ENCODE results near the gene TREX2.

TREX2 gene

DNA sequence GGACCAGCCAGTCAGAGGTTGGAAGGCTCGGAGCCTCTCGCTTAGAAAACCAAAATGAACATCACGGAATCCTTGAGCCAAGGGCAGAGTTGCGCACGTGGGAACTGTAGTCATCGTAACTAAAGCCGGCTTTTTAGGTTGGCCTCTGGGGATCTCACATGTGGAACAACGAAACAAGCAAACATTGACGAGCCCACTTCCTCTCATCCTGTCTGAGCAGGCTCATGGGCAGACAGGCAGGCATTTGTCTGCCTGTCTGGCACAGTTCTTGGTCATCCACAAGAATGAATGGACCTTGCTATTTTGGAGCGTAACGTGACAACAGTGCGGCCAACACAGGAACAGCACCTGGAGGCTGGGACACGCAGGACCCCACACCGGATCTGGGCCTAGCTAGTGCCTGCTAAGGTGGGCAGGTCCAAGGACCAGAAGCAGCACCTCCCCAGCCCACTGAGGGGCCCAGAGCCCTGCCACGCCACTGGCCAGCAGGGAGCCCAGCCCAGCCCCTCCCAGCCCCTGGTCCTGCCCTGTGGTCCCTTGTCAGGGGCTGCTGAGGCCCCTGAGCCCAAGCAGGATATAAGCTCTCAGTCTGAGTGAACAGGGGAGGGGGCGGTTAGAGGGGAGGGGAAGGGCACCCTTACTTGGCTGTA is 9.2 kb upstream of the TREX2 start:
- DNase-seq, result no peak

DNA sequence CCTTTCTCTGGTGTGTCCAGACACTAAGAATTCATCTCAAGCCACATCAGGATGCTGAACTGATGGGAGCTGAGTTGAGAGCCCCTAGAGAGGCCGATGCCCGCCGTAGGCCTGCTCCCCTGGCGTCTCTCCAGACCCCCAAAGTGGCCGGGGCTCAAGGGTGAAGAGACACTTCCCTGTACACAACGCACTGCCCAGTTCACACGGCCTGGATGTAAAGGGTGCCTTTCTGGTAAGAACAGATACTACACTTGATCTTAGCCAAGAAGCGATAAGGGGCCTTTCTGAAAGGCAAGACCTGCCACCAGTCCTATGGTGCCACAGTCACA is 5.1 kb upstream of the TREX2 start:
- no peak for DNase-seq

DNA sequence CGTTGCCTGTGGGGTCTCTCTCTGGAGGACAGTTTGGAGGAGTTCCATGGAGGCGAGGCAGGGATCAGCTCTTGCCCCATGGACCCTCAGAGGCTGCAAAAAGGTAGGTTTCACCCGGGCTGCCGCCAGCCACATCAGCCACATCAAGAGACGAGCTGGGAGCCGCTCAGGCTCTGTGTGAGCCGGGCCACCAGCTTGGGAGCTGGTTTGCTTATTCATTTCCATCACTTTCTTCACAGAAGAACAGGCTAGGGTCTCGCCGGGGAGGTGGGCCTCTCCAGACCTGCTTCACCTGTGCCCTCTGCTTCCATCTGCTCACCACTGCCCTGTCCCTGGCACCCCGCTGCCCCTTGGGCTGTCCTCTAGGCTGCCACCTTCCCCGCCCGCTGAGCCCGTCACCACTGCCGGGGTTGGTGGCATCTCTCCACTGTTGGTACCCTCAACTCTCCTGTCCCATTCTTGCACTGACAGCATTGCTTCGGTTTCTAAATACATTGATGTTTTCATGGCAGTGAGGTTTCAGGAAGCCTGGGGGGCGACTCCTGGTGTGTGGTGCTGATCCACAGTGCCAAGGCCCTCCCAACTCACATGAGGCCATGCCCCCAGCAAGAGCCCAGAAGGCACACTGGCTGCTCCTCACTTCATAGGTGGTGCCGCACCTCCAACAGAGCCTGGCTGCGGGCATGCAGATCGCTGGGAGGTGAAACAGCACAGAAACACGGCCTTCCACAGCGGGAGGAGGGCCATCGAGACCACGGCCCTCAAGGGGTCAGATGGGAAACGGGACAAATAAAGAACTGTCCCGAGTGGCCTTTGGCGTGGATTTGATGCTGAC is 4.5 kb upstream of the TREX2 start:
- no peak for DNase-seq

DNA sequence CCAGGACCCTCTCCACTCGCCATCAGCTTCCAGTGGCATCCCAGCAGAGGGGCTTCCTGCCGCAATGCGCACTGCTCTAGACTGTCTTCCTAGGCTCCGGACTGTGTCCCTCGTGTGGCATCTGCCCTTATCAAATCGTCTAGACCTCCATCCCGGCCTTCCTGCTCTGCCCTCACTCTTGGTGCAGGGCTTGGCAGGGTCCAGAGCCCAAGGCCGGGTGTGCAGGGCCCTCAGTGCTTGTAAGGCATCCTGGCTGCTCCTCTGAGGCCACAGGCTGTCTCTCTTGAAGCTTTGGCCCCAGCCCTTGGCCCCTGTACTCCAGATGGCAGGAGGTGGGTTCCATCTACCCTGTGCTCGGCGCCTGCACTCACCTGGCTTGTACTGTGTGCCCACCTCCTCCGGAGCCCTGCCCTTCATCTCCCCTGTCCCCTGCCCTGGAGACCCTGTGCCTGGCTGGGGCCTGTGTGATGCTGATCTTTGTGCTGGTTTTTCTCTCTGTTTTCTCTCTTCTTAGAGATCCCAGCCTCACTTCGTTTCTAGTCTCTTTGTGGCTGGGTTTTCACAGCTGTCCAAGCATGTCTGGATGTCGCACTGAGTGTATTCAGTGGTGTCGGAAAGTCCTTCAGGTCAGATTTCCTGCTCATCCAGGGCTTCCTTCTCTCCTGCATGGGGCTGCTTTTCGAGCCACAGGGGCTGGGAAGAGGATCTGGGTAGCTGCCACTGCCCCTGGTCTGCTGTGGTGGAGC is 3.7 kb upstream of the TREX2 start:
- no peak for DNase-seq

DNA sequence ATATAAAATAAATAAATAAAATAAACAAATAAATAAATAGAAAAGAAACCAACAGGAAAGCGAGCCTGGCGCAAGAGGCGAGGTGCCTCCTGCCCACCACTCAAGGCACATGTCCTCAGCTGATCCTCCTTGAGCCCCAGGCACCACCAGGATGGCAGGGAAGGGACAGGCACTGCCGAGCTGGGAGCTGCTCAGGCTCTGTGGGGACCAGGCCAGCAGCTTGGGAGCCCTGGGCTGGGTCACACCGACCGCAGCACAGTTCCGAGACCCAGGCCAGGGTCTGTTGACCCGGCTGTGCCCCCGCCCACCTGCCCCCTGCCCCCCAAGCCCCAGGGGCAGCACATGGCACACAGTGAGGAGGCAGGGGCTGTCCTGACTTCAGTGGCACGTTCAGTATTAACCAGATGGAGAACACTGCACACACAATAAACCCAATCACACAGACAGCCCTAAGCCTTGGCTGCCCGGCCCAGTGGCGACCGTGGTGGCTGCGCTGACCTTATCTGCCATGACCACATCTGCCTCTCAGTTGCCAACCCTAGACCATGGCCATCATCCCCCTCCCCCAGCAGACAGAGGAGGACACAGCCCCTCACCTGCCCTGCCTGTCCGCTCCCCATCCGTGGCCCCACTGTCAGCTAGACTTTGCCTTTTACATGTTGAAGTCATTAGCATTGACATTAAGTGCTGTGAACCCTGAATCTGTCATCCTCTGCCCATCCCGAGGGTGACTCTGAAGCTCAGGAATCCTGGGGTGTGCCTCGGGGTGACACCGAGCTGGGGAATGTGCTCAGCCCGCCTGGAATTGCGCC is 2.9 kb upstream of the TREX2 start:
- no peak for DNase-seq

DNA sequence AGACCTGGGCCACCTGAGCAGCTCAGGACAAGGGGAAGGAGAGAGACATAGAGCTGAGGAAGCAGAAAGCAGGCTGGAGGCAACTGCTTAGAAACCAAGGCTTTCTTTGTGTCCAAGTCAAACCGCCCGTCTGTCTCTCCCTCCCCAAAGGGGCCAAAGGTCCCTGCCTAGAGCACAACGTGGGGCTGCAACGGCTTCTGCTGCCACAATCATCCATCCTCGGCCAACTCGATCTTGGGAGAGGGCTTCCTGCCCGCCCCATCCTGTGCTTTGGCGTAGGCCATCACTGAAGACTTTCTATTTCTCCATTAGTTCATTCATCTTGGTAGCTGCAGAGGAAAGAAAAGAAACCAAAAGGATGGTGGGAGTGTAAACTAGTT is 1.7 kb upstream of the TREX2 start:
- DNase-seq, result no peak

DNA sequence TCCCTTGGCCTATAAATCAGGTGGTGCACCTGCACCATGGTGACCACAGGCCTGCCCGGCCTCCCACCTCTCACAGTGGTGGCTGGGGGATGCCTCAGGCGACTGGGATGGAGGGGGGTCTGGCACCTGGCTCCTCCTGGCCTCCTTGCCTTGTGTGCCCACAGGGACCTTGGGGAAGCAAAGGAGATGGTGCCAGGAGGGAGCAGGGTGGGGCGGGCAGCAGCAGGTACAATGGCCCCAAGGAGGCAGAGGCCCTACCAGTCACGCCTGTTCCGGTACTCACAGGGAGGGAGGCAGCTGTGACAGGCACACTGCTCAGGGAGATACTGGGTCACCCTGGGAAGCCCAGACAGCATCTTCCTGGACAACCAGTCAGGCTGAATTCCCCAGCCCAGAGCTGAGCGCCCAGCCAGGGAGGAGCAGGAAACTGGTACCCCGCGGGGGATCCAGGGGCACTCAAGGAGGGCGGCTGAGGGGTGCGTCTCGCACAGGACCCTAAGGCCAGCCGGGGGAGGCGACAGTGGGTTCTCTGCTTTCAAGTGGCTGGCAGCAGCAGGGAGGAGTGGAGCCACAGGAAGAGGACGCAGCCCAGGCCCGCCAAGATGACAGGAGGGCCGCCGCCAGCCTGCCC is 1.2 kb upstream of the TREX2 start:
- no peak for DNase-seq

DNA sequence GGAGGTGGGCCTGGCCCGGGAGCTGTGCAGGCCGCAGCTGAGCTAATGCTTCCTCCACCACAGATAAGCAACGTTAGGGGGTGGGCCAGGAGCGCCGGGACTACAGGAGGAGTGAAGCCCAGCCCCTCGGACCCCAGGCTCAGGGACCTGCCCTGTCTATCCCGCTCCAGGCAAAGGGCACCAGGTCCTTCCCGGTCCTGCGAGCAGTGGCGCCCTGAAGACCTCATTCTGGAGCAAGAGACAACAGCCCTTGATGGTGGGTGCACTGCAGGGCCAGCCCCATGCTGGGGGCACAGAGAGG is 730 bp upstream of the TREX2 start:
- DNase-seq, result no peak

DNA sequence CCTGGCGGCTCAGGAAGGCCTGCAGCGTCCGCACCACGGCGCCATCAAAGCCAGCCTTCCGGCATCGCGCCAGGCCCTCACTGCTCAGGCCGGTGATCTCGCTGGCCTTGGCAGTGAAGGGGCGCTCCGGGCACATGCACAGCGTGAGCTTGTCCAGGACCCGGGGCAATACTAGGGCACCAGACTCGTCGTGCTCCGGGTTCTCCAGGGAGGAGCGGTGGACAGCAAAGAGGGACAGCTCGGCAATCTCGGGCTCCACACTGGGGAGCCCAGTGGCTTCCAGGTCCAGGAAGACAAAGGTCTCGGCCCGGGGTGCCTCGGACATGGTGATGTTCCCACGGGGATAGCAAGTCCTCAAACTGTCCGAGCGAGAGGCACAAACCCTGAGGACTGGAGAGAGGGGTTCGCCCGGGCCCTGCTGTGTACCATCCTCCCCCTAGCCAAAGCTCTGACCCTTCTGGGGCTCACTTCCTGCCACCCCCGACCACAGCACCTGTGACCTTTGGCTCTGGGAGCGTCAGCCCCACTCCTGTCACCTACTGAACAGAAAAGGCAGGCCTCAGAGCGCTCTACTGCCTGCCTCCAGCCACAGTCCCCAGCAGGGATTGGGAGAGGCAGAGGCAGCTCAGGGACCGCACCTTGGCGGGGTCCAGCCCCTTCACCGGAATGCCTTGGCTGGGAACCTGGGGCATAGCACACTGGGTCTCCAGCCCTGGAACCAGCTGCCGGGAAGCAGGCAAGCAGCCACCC is 575 bp downstream of the TREX2 start:
- DNase-seq, result no peak

DNA sequence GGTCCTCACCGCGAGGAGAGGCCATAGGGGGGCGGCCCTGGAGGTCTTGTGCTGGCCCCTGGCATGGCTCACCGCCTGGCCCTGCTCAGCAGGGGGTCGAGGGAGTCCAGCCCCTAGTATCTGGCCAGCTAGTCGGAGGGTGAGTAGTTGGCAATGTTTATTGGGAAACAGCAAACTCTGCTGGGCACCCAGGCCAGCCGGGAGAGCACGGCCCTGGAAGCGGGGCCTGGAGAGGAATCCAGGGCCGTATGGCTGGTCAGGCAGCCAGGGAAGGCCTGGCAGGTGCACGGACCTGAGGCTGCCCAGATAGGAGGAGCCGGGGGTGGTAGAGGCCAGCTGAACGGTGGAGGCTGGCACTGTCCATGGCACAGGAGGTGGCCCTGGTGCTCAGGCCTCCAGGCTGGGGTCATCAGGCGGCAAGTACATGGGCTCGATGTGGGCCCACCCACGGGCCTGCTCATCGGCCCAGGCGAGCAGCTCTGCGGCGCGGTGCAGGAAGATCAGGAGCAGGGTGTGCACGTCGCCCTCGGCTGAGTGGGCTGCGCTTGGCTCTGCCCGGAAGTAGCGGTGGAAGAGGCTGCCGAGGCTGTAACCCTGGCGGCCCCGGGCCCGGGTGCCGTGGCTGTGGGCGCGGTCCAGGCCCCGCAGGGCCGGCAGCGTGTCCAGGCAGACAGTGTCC is 1.4 kb downstream of the TREX2 start:
- no peak for DNase-seq

DNA sequence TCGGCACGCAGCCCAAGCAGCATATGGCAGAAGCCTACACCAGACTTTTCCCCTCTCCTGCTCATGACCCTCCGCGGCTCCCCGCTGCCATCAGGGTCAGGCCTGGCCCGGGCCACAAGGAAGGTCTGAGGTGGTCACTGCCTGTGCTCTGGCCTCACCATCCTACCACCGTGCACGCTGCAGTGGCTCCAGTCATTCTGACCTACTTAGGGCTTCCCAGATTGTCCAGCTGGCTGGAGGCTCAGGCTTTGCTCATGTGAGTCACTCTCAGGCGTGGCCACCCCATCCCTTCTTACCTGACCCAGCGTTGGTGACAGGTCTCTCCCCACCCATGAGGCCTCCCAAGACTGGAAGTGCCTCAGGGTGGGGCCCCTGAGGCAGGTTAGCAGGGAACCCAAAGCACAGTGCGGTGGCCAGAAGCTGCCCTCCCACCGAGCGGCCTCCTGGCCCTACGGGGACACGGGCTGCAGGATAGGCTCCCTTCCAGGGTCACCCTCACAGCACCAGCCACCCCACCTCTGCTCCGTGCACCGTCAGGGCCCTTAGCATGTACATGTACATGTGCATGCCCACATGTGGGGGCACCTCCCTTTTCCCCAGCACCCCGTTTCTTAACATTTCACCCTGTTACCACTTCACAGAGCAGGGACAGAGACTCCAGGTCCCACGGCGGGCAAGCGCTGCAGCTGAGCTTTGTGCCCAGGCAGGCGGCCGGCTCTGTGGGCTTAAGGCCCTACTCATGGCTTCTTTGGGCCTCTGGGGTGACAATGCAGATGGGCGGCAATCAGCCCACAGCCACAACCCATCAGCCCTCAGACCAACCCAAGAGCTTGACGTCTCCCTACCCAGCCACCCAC is 2.2 kb downstream of the TREX2 start:
- DNase-seq, result no peak

DNA sequence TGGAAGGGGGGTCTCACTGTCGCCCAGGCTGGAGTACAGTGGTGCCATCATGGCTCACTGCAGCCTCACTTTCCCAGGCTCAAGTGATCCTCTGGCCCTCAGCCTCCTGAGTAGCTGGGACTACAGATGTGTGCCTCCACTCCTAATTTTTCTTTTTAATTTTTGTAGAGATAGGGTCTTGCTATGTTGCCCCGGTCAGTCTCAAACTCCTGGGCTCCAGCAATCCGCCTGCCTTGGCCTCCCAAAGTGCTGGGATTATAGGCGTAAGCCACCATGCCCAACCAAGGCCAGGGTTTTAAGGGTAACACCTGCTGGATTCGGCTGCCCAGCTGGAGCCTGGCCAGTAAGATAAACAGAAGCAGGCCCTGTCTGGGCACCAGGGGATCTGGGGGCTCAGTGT is 3.4 kb downstream of the TREX2 start:
- DNase-seq, result no peak

DNA sequence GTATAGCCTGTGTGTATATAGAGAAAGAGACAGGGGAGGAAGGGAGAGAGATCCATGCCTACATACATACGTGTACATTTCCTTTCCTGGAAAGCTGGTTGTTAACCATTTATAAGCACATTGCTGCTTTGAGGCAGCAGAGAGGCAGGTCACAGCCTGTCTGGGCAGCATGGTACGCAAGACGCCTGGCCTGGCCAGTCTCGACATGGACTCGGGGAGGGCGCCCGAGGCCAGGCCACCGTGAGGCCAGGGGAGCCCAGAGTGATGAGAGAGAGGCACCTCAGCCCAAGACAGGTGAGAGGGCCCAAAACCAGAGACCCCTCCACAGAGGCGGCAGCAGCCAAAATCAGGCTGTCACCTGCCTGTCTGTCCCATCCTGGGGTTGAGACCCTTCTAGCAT is 3.9 kb downstream of the TREX2 start:
- DNase-seq, result no peak

DNA sequence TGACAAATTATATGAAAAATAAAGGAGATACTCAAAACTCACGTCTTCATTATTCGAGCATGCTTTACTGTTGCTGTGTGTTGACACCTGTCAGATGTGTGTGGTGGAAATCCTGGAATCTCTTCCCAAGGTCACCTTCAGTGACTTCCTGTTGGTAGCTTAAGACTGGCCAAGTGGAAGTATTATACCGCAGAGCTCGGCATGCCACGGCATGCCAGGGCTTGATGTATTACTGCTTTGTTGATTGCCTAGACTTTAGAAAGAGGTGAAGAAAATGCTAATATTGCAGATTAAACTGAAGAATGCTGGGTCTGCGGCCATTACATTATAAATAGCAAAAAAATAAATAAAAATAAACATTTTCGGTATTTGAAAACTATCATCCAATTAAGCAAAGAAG is 4.6 kb downstream of the TREX2 start:
- DNase-seq, result no peak

DNA sequence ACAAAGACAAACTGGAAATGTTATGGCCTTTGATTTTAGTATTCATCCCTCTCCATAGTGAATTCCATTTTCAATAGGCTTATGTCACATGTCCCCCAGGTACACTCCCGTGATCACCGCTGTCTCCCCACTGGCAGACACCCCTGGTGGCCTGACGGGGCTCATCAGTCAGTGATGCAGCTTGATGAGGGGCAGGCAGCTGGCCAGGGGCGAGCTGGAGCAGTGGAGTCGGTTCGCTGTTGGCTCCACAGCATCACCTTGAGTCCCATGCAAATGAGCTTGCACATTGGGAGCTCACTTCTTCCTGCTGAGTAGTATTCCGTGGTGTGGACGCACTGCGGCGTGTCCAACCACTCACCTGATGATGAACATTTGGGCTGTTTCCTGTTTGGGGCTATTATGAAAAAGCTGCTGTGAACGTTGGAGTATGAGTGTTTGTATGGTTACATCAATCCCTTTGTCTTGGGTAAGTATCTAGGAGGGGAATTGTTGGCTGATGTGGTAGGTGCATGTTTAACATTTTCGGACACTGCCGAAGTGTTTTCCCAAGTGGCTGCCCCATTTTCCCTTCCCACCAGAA is 5.2 kb downstream of the TREX2 start:
- DNase-seq, result no peak

DNA sequence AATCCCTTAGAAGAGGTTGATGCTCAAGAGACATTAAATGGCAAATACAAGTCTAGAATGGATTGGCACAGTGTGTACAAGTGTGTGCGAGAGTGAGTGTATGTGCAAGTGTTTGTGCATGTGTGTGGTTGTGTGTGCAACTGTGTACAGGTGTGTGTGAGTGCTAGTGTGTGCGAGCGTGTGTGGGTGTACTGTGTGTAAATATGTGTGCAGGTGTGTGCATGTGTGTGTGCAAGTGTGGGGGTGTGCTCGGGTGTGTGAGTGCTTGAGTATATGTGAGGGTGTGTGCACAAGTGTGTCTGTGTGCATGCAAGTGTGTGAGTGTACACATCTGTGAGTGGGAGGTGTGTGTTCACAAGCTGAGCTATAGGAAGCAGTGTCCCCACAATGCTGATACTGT is 5.9 kb downstream of the TREX2 start:
- DNase-seq, result no peak

DNA sequence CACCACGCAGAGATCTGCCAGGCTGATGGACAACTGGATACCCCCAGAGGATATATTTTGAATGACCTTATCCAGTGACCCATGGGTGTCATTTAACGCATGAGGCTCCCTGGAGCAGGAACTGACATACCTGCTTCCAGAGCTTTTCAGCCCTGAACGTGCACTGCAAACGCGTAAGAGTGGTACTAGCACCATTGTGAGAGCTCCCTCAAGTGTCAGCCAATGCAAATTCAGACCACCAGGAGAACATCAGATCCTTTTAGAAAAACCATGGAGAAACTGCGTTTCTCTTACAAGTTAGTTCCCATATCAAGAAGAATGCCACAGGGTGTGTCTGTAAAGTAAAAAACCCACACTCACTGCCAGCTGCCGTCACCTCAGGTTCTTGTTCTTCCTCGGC is 7.3 kb downstream of the TREX2 start:
- DNase-seq, result peak; percentile 9

DNA sequence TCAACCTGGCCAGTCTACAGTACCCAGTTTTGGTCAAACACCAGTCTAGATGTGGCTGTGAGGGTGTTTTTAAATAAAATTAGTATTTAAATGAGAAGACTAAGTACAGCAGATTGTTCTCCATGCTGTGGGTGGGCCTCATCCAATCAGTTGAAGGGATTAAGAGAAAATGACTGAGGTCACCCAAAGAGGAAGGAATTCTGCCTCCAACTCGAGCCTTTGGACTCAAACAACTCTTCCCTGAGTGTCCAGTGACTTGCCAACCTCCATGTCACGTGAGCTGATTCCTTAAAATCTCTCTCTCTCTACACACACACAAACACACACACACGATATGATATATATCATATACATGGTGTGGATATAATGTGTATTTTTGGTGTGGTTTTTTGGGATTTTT is 10.0 kb downstream of the TREX2 start:
- no peak for DNase-seq

DNA sequence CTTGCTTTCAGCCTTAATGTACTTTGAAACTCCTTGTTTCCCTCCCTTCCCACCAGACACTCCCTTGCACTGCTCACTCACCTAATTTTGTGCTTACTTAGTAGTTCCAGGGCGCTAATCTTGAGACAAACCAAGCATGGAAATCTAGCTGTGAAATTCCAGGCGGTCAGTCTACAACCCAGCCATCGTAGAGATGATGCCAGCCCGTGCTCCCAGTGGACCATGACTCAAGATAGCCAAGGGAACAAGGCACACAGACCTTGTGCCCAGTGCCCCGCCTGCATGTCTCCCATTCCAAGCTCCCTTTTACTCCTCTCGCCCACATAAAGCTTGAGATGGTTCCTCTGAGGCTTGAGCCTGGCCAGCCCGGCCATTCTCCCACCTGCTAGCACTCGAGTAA is 11.1 kb downstream of the TREX2 start:
- no peak for DNase-seq

DNA sequence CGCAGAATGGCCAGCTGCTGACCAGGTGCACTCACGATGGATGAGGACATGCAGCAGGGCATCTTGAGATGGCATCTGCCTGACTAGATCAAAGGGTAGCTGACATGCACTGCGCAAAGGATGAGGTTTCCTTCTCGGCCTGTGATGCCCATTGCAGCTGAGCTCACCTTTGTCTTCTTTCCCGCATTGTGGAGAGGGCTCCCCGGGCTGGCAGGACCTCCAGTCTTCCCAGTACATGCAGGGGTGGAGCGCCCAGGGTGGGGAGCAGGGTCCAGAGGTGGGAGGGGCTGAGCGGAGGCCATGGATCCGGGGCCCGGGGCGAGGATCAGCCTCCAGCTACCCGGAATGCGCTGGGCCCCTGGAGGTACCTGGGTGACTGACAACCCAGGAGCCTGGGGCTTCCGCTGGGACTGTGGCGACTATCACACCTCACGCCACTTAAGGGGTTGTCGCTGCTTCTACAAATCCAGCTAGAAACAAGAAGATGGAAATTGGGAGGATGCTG is 12.0 kb downstream of the TREX2 start:
- no peak for DNase-seq
